ENCODE measurements around the gene TPMT.

- TF ChIP-seq CTCF (IDR thresholded peaks at IDR 0.05) (no peak), EP300 (IDR thresholded peaks at IDR 0.05) (no peak)
Measured at GRCh38 chr6:18166312-18167036, 11.6 kb upstream of the TPMT start.
